OCI-LY1 (cell line): ENCODE measurements around the gene SPOCK1.
A peak's percentile ranks its signal among the peaks of the same experiment; 100 is the strongest.

Experiments
- H2AFZ ChIP-seq: fragments of 200-600 bp; sonication (generic), shearing (Covaris generic); 2 replicates; pipeline ENCODE4 v1.6.0; 2014; ENCODE audit warnings: antibody characterized with exemption, mild to moderate bottlenecking, low read length
- H3F3A ChIP-seq: fragments of 200-600 bp; sonication (generic), shearing (Covaris generic); 2 replicates; pipeline ENCODE4 v1.6.0; 2014; ENCODE audit warnings: mild to moderate bottlenecking, antibody characterized with exemption, low read length, moderate library complexity; ENCODE audit not compliant: insufficient read depth
- H3K27ac ChIP-seq: fragments of 200-600 bp; sonication (generic); 2 replicates; pipeline ENCODE4 v1.5.1; 2014; ENCODE audit warnings: low read length, mixed run types, mild to moderate bottlenecking, low read depth; ENCODE audit not compliant: poor library complexity, severe bottlenecking
- H3K27me3 ChIP-seq: fragments of 200-600 bp; sonication (generic); 2 replicates; pipeline ENCODE4 v1.6.0; 2014; ENCODE audit warnings: antibody characterized with exemption, mild to moderate bottlenecking, low read length, moderate library complexity; ENCODE audit not compliant: insufficient read depth
- H3K36me3 ChIP-seq: fragments of 200-600 bp; sonication (generic); 2 replicates; pipeline ENCODE4 v1.6.1; 2014; ENCODE audit warnings: mild to moderate bottlenecking, antibody characterized with exemption, low read length, moderate library complexity, mixed read lengths; ENCODE audit not compliant: insufficient read depth
- H3K4me1 ChIP-seq: fragments of 200-600 bp; sonication (generic); 2 replicates; pipeline ENCODE4 v1.5.1; 2014; ENCODE audit warnings: mild to moderate bottlenecking, low read length, moderate library complexity; ENCODE audit not compliant: insufficient read depth, severe bottlenecking
- H3K4me2 ChIP-seq: fragments of 200-600 bp; sonication (generic), shearing (Covaris generic); 2 replicates; pipeline ENCODE4 v1.6.1; 2014; ENCODE audit warnings: low read length
- H3K4me3 ChIP-seq: fragments of 200-600 bp; sonication (generic); 2 replicates; pipeline ENCODE4 v1.5.1; 2014; ENCODE audit warnings: low read length, low read depth, mild to moderate bottlenecking, mixed read lengths; ENCODE audit not compliant: poor library complexity, severe bottlenecking
- H3K79me2 ChIP-seq: fragments of 200-600 bp; shearing (Covaris generic); 2 replicates; pipeline ENCODE4 v1.6.1; 2016; ENCODE audit warnings: mixed run types, low read length, mixed read lengths; ENCODE audit not compliant: insufficient read depth
- H3K9ac ChIP-seq: fragments of 200-600 bp; sonication (generic), shearing (Covaris generic); 2 replicates; pipeline ENCODE4 v1.6.1; 2014; ENCODE audit warnings: mild to moderate bottlenecking, low read length, mixed read lengths
- H3K9me2 ChIP-seq: fragments of 200-600 bp; sonication (generic), shearing (Covaris generic); 2 replicates; pipeline ENCODE4 v1.6.1; 2014; ENCODE audit warnings: low read depth, mild to moderate bottlenecking, low read length, mixed read lengths
- H3K9me3 ChIP-seq: fragments of 200-600 bp; shearing (Covaris generic); 2 replicates; pipeline ENCODE4 v1.6.1; 2014; ENCODE audit warnings: low read length, mixed read lengths
- H4K20me1 ChIP-seq: fragments of 200-600 bp; sonication (generic), shearing (Covaris generic); 2 replicates; pipeline ENCODE4 v1.6.0; 2016; ENCODE audit warnings: mild to moderate bottlenecking, low read length; ENCODE audit not compliant: insufficient read depth
- CTCF ChIP-seq: fragments of 200-600 bp; sonication (generic), shearing (Covaris generic); IDR thresholded peaks from 2 replicates; pipeline ENCODE4 v1.5.1; 2017; ENCODE audit warnings: mild to moderate bottlenecking, antibody characterized with exemption, low read length, moderate library complexity, mixed read lengths
- EZH2 ChIP-seq: fragments of 200-600 bp; sonication (generic), shearing (Covaris generic); IDR thresholded peaks from 2 replicates; pipeline ENCODE4 v1.8.0; 2017; ENCODE audit warnings: borderline replicate concordance, mixed run types, mild to moderate bottlenecking, antibody characterized with exemption, low read length, moderate library complexity, mixed read lengths

Gene SPOCK1

GRCh38 chr5:137056676-137057075, 442.4 kb downstream of the SPOCK1 start:
- TF ChIP-seq EZH2 (no peak), CTCF (no peak)
- Histone ChIP-seq H3F3A (no peaks in the 10 kb centered on the region), H3K79me2 (no peaks in the 10 kb centered on the region), H3K9me2 (no peaks in the 10 kb centered on the region), H3K9ac (no peak overlapping the region), H3K4me3 (no peak overlapping the region), H3K4me1 (peaks cover 56% of the 10 kb centered on the region), H3K36me3 (no peaks in the 10 kb centered on the region), H3K27me3 (no peaks in the 10 kb centered on the region), H2AFZ (no peak overlapping the region), H4K20me1 (no peaks in the 10 kb centered on the region), H3K9me3 (no peaks in the 10 kb centered on the region), H3K4me2 (no peak overlapping the region), H3K27ac (peak overlapping the region; percentile 31)

DNA sequence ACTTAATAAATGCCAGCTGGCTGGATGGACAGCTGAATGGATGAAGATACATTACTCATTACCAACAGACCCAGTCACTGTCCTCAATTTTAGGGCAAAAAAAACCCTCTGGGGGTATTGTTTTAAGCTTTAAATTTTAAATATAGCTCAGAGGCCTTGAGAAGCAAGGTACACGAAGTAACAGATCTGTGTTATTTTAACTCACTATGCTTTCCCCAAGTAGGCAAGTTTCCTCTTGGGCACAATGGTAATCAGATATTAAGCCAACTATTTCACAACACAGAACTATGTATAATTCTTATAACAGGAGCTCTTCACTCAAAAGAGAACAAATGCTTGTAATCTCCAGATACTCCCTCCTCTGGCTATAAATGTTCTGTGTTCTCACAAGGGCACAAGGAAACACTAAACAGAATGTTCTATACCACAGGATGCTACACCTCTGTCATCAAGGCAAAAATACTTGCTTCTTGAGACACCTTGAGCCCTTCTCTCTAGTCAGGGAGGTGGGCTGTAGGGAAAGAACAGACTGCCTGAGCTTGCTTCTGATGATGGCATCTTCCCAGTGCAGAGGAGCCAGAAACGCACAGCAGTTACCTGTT, 443.8 kb downstream of the SPOCK1 start:
- Histone ChIP-seq H3K4me3 (no peak overlapping the region), H3K4me1 (peaks cover 50% of the 10 kb centered on the region), H3K9me3 (no peaks in the 10 kb centered on the region), H3K9ac (no peak overlapping the region), H3K9me2 (no peaks in the 10 kb centered on the region), H3K27me3 (no peaks in the 10 kb centered on the region), H3K4me2 (no peak overlapping the region), H4K20me1 (no peaks in the 10 kb centered on the region), H3K79me2 (no peaks in the 10 kb centered on the region), H3K36me3 (no peaks in the 10 kb centered on the region), H3K27ac (peak overlapping the region; percentile 26), H2AFZ (no peak overlapping the region), H3F3A (no peaks in the 10 kb centered on the region)
- TF ChIP-seq CTCF (no peak), EZH2 (no peak)

GRCh38 chr5:137054792-137055191, 444.3 kb downstream of the SPOCK1 start:
- Histone ChIP-seq H3K27me3 (no peaks in the 10 kb centered on the region), H2AFZ (no peak overlapping the region), H3K4me2 (no peak overlapping the region), H3K9ac (no peak overlapping the region), H3K4me3 (no peak overlapping the region), H3K9me3 (no peaks in the 10 kb centered on the region), H3K27ac (peak overlapping the region; percentile 26), H4K20me1 (no peaks in the 10 kb centered on the region), H3K4me1 (peaks cover 50% of the 10 kb centered on the region), H3F3A (no peaks in the 10 kb centered on the region), H3K9me2 (no peaks in the 10 kb centered on the region), H3K36me3 (no peaks in the 10 kb centered on the region), H3K79me2 (no peaks in the 10 kb centered on the region)
- TF ChIP-seq EZH2 (no peak), CTCF (no peak)
